Measurements from ENCODE around the gene GPR37L1. TPM values are rescaled to one million over a fixed set of nuclear protein-coding genes. Genes with fewer than 3 reads are reported as not detected.

Gene GPR37L1
- total and polyA plus RNA-seq, 2 experiments from 2014 or later = 0.03 TPM; not detected in 1

- H3K9ac ChIP-seq = no peak overlapping the region
- H3F3A ChIP-seq (ENCODE audit: insufficient read depth) = no peaks in the 10 kb centered on the region
- no peak overlapping the region for H3K27ac ChIP-seq
- H3K79me2 ChIP-seq (ENCODE audit: insufficient read depth) = no peaks in the 10 kb centered on the region
- in situ Hi-C loops (cut with MboI) = loop anchor here (25.0 kb wide), 1 partner anchor 234 kb away; the partner anchor contains the start of gene SHISA4
- no peaks in the 10 kb centered on the region for H3K36me3 ChIP-seq (ENCODE audit: low read depth)
- no peak overlapping the region for H3K4me3 ChIP-seq
- H3K27me3 ChIP-seq (replicated peaks; ENCODE audit: insufficient read depth) = no peaks in the 10 kb centered on the region; the same call in none of the 2 replicates
- H3K4me2 ChIP-seq (ENCODE audit: unreplicated experiment) = no peak overlapping the region
- no peaks in the 10 kb centered on the region for H4K20me1 ChIP-seq (ENCODE audit: insufficient read depth)
- H2AFZ ChIP-seq = no peak overlapping the region
- no peaks in the 10 kb centered on the region for H3K4me1 ChIP-seq (ENCODE audit: insufficient read depth)
- no peak for TF ChIP-seq EZH2phosphoT487 (IDR thresholded peaks at IDR 0.05; ENCODE audit: insufficient read depth, low read depth)
- no peak for TF ChIP-seq EZH2 (IDR thresholded peaks at IDR 0.05; ENCODE audit: insufficient read depth, poor library complexity, severe bottlenecking)
- 54 to 57% methylated on average over 7 of the region's 7 CpGs for WGBS, 2 experiments (ENCODE audit: low coverage in 1 of 2, low lambda C conversion rate in 2 of 2, missing lambda C conversion rate in 2 of 2)
- peak; percentile 52 for DNase-seq
- H3K9me2 ChIP-seq (ENCODE audit: insufficient read depth) = no peaks in the 10 kb centered on the region
- no peaks in the 10 kb centered on the region for H3K9me3 ChIP-seq (ENCODE audit: low read depth)
Observed at GRCh38 chr1:202121006-202121405, 1.7 kb upstream of the GPR37L1 start.

GRCh38 chr1:202123336-202123813 is 658 bp downstream of the GPR37L1 start:
- Histone ChIP-seq H3K27ac (no peak overlapping the region), H2AFZ (no peak overlapping the region), H3K79me2 (ENCODE audit: insufficient read depth) (no peaks in the 10 kb centered on the region), H3K9me3 (ENCODE audit: low read depth) (no peaks in the 10 kb centered on the region), H3K4me1 (ENCODE audit: insufficient read depth) (no peaks in the 10 kb centered on the region), H3K27me3 (replicated peaks; ENCODE audit: insufficient read depth) (no peaks in the 10 kb centered on the region; the same call in none of the 2 replicates), H4K20me1 (ENCODE audit: insufficient read depth) (no peaks in the 10 kb centered on the region), H3F3A (ENCODE audit: insufficient read depth) (no peaks in the 10 kb centered on the region), H3K9me2 (ENCODE audit: insufficient read depth) (no peaks in the 10 kb centered on the region), H3K4me3 (no peak overlapping the region), H3K36me3 (ENCODE audit: low read depth) (no peaks in the 10 kb centered on the region), H3K9ac (no peak overlapping the region), H3K4me2 (ENCODE audit: unreplicated experiment) (no peak overlapping the region)
- DNase-seq = no peak
- no peak for TF ChIP-seq EZH2phosphoT487 (IDR thresholded peaks at IDR 0.05; ENCODE audit: insufficient read depth, low read depth)
- TF ChIP-seq EZH2 (IDR thresholded peaks at IDR 0.05; ENCODE audit: insufficient read depth, poor library complexity, severe bottlenecking) = no peak
- in situ Hi-C loops (cut with MboI) = loop anchor here (25.0 kb wide), 1 partner anchor 236 kb away; the partner anchor contains the start of gene SHISA4
- 71 to 79% methylated on average over 10 of the region's 10 CpGs for WGBS, 2 experiments (ENCODE audit: low coverage in 1 of 2, low lambda C conversion rate in 2 of 2, missing lambda C conversion rate in 2 of 2)

- Histone ChIP-seq H3K4me1 (ENCODE audit: insufficient read depth) (no peaks in the 10 kb centered on the region), H3K9me2 (ENCODE audit: insufficient read depth) (no peaks in the 10 kb centered on the region), H3K27ac (no peak overlapping the region), H3K4me3 (no peak overlapping the region), H3K36me3 (ENCODE audit: low read depth) (no peaks in the 10 kb centered on the region), H3F3A (ENCODE audit: insufficient read depth) (no peaks in the 10 kb centered on the region), H3K27me3 (replicated peaks; ENCODE audit: insufficient read depth) (no peaks in the 10 kb centered on the region; the same call in none of the 2 replicates), H3K9ac (no peak overlapping the region), H3K79me2 (ENCODE audit: insufficient read depth) (no peaks in the 10 kb centered on the region), H3K4me2 (ENCODE audit: unreplicated experiment) (no peak overlapping the region), H3K9me3 (ENCODE audit: low read depth) (no peaks in the 10 kb centered on the region), H2AFZ (no peak overlapping the region), H4K20me1 (ENCODE audit: insufficient read depth) (no peaks in the 10 kb centered on the region)
- TF ChIP-seq EZH2phosphoT487 (IDR thresholded peaks at IDR 0.05; ENCODE audit: insufficient read depth, low read depth) = no peak
- TF ChIP-seq EZH2 (IDR thresholded peaks at IDR 0.05; ENCODE audit: insufficient read depth, poor library complexity, severe bottlenecking) = no peak
- 62 to 72% methylated on average over 7 of the region's 7 CpGs for WGBS, 2 experiments (ENCODE audit: low coverage in 1 of 2, low lambda C conversion rate in 2 of 2, missing lambda C conversion rate in 2 of 2)
- no peak for DNase-seq
- in situ Hi-C loops (cut with MboI) = loop anchor here (25.0 kb wide), 1 partner anchor 237 kb away; the partner anchor contains the start of gene SHISA4
Observed at GRCh38 chr1:202124142-202124541, 1.4 kb downstream of the GPR37L1 start.

GRCh38 chr1:202125611-202126010 is 2.9 kb downstream of the GPR37L1 start:
- no peak for DNase-seq
- WGBS, 2 experiments (ENCODE audit: low coverage in 1 of 2, low lambda C conversion rate in 2 of 2, missing lambda C conversion rate in 2 of 2) = 80 to 84% methylated on average over 8 of the region's 8 CpGs
- Histone ChIP-seq H3K79me2 (ENCODE audit: insufficient read depth) (no peaks in the 10 kb centered on the region), H3K27me3 (replicated peaks; ENCODE audit: insufficient read depth) (no peaks in the 10 kb centered on the region; the same call in none of the 2 replicates), H3F3A (ENCODE audit: insufficient read depth) (no peaks in the 10 kb centered on the region), H3K4me3 (no peak overlapping the region), H3K9ac (no peak overlapping the region), H3K4me2 (ENCODE audit: unreplicated experiment) (no peak overlapping the region), H3K4me1 (ENCODE audit: insufficient read depth) (no peaks in the 10 kb centered on the region), H3K9me3 (ENCODE audit: low read depth) (no peaks in the 10 kb centered on the region), H2AFZ (no peak overlapping the region), H3K9me2 (ENCODE audit: insufficient read depth) (no peaks in the 10 kb centered on the region), H3K27ac (no peak overlapping the region), H3K36me3 (ENCODE audit: low read depth) (no peaks in the 10 kb centered on the region), H4K20me1 (ENCODE audit: insufficient read depth) (no peaks in the 10 kb centered on the region)
- in situ Hi-C loops (cut with MboI) = no loop called here
- TF ChIP-seq EZH2 (IDR thresholded peaks at IDR 0.05; ENCODE audit: insufficient read depth, poor library complexity, severe bottlenecking) = no peak
- TF ChIP-seq EZH2phosphoT487 (IDR thresholded peaks at IDR 0.05; ENCODE audit: insufficient read depth, low read depth) = no peak
